Measurements from ENCODE around the gene DROSHA. TPM values are rescaled to one million over a fixed set of nuclear protein-coding genes. Genes with fewer than 3 reads are reported as not detected.

DROSHA gene
- total RNA-seq, 2 donors from 2014 or later = 16.1 to 85.0 TPM

DNA sequence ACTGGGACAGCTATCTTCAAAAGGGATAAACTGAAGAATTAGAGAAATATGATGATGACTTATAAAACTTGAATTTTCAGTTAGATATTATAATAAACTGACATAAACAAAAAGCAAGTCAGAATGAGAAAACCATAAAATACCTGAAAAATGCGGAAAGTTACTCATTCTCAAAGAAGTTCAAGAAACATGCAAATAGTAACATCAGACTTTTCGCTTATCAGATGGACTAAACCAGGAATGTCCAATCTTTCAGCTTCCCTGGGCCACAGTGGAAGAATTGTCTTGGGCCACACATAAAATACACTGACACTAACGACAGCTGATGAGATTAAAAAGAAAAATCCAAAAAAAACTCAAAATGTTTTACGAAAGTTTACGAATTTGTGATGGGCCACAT, 53.9 kb downstream of the DROSHA start:
- no peaks in the 10 kb centered on the region for H3K4me1 ChIP-seq
- DNase-seq (no peak), ATAC-seq (no peak)
- H3K36me3 ChIP-seq (replicated peaks in 1 of 2; ENCODE audit: insufficient read depth in 1 of 2, low read depth in 2 of 2) = peaks cover 0 to 3% of the 10 kb centered on the region in 2 donors
- H3K4me3 ChIP-seq = no peak overlapping the region
- no peaks in the 10 kb centered on the region for H3K9me3 ChIP-seq
- intact Hi-C loops (cut with DNase I) = no loop called here
- 92 to 96% methylated on average over 5 of the region's 5 CpGs for WGBS, 2 donors
- H3K27me3 ChIP-seq = no peaks in the 10 kb centered on the region
- TF ChIP-seq POLR2A (IDR thresholded peaks at IDR 0.05) = no peak
- TF ChIP-seq, protein P1, sequence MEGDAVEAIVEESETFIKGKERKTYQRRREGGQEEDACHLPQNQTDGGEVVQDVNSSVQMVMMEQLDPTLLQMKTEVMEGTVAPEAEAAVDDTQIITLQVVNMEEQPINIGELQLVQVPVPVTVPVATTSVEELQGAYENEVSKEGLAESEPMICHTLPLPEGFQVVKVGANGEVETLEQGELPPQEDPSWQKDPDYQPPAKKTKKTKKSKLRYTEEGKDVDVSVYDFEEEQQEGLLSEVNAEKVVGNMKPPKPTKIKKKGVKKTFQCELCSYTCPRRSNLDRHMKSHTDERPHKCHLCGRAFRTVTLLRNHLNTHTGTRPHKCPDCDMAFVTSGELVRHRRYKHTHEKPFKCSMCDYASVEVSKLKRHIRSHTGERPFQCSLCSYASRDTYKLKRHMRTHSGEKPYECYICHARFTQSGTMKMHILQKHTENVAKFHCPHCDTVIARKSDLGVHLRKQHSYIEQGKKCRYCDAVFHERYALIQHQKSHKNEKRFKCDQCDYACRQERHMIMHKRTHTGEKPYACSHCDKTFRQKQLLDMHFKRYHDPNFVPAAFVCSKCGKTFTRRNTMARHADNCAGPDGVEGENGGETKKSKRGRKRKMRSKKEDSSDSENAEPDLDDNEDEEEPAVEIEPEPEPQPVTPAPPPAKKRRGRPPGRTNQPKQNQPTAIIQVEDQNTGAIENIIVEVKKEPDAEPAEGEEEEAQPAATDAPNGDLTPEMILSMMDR (IDR thresholded peaks at IDR 0.05) = no peak
- H3K27ac ChIP-seq = no peak overlapping the region

DNA sequence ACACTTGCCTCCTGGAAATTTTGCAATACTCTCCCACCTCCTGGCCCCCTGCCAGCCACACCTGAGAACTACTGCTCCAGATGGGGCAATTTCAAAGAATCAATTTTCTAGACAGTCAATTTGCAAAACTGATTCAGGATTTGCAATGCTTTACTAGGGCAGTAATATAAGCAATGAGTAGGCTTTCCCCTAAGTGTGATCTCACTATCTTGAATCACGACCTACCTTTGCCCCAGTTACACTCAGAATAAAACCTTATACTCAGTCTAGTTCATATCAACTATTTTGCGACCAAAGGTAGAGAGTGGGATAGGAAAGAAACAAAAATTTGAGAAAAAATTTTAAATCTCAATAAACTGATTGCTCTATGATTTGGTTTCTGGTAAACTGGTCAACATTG, 54.4 kb downstream of the DROSHA start:
- 83 to 87% methylated on average over 2 of the region's 2 CpGs for WGBS, 2 donors
- Histone ChIP-seq H3K27ac (no peak overlapping the region), H3K4me3 (no peak overlapping the region), H3K36me3 (replicated peaks in 1 of 2; ENCODE audit: insufficient read depth in 1 of 2, low read depth in 2 of 2) (peaks cover 0 to 3% of the 10 kb centered on the region in 2 donors), H3K4me1 (no peaks in the 10 kb centered on the region), H3K27me3 (no peaks in the 10 kb centered on the region), H3K9me3 (no peaks in the 10 kb centered on the region)
- intact Hi-C loops (cut with DNase I) = no loop called here
- TF ChIP-seq, protein P1 (IDR thresholded peaks at IDR 0.05) = no peak
- no peak for TF ChIP-seq POLR2A (IDR thresholded peaks at IDR 0.05)
- no peak for DNase-seq
- no peak for ATAC-seq

GRCh38 chr5:31476738-31477141, 55.2 kb downstream of the DROSHA start:
- Histone ChIP-seq H3K9me3 (no peaks in the 10 kb centered on the region), H3K4me3 (no peak overlapping the region), H3K4me1 (no peaks in the 10 kb centered on the region), H3K27me3 (no peaks in the 10 kb centered on the region), H3K27ac (no peak overlapping the region), H3K36me3 (replicated peaks in 1 of 2; ENCODE audit: insufficient read depth in 1 of 2, low read depth in 2 of 2) (peaks cover 0 to 3% of the 10 kb centered on the region in 2 donors)
- TF ChIP-seq, protein P1 (IDR thresholded peaks at IDR 0.05) = no peak
- TF ChIP-seq POLR2A (IDR thresholded peaks at IDR 0.05) = no peak
- intact Hi-C loops (cut with DNase I) = no loop called here
- ATAC-seq (no peak), DNase-seq (no peak)
- WGBS, 2 donors = 62 to 70% methylated on average over 4 of the region's 4 CpGs

DNA sequence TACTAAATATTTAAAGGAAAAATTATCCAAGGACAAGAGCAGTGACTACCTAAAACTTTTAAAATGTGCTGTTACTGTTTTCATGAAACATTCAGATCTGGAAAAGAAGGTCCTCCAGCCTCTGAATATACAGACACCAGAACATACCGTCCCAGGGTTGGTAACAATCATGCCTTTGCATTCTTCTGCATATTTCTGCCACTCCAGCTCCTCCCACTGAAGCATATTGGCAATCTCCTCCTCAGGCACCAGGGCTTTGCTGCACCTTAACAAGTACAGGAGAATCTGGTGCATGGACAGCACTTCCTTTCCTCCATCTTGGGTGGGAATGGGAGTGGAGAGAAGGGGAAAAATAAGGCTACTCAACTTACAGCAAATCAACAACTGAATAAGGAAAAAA, 60.0 kb downstream of the DROSHA start:
- intact Hi-C loops (cut with DNase I) = no loop called here
- WGBS, 2 donors = 87 to 89% methylated on average over 1 of the region's 1 CpG
- no peak overlapping the region for H3K4me3 ChIP-seq
- DNase-seq (no peak), ATAC-seq (no peak)
- no peaks in the 10 kb centered on the region for H3K4me1 ChIP-seq
- H3K27ac ChIP-seq = no peak overlapping the region
- H3K27me3 ChIP-seq = no peaks in the 10 kb centered on the region
- no peaks in the 10 kb centered on the region for H3K9me3 ChIP-seq
- peaks cover 0 to 3% of the 10 kb centered on the region in 2 donors for H3K36me3 ChIP-seq (replicated peaks in 1 of 2; ENCODE audit: insufficient read depth in 1 of 2, low read depth in 2 of 2)
- TF ChIP-seq, protein P1 (IDR thresholded peaks at IDR 0.05) = no peak
- no peak for TF ChIP-seq POLR2A (IDR thresholded peaks at IDR 0.05)

- ATAC-seq = no peak
- Histone ChIP-seq H3K36me3 (replicated peaks in 1 of 2; ENCODE audit: insufficient read depth in 1 of 2, low read depth in 2 of 2) (peaks cover 0 to 3% of the 10 kb centered on the region in 2 donors), H3K4me3 (no peak overlapping the region), H3K27ac (no peak overlapping the region), H3K27me3 (no peaks in the 10 kb centered on the region), H3K4me1 (no peaks in the 10 kb centered on the region), H3K9me3 (no peaks in the 10 kb centered on the region)
- 92 to 94% methylated on average over 2 of the region's 2 CpGs for WGBS, 2 donors
- DNase-seq = no peak
- intact Hi-C loops (cut with DNase I) = no loop called here
- no peak for TF ChIP-seq POLR2A (IDR thresholded peaks at IDR 0.05)
- TF ChIP-seq, protein P1 (IDR thresholded peaks at IDR 0.05) = no peak
Observed at GRCh38 chr5:31471040-31471439, 60.9 kb downstream of the DROSHA start.

Data from body of pancreas (tissue), 4 donors.